DMS114 treated with DMSO at 0.1 percent for 48 hours (cell line): ENCODE results near the gene DPY19L2.
"Not testable (repeated sequence)": the region's sequence is repeated elsewhere in the genome, so short reads cannot be mapped to it uniquely, and the experiment has no call there.

Experiments
- DNase-seq: peaks from one replicate; lab custom pipeline; 2025; ENCODE audit not compliant: unreplicated experiment; lab: John Stamatoyannopoulos, UW

Gene DPY19L2

GRCh38 chr12:63668028-63668799, at the start of gene DPY19L2:
DPY19L2 (minus strand) TSS chr12:63668493; CDS start chr12:63668393, 100 bp downstream.
- peak; percentile 69 for DNase-seq

GRCh38 chr12:63716891-63717290, 48.6 kb upstream of the DPY19L2 start:
- DNase-seq: not testable (repeated sequence)

GRCh38 chr12:63715107-63715625, 46.9 kb upstream of the DPY19L2 start:
- not testable (repeated sequence) for DNase-seq

DNA sequence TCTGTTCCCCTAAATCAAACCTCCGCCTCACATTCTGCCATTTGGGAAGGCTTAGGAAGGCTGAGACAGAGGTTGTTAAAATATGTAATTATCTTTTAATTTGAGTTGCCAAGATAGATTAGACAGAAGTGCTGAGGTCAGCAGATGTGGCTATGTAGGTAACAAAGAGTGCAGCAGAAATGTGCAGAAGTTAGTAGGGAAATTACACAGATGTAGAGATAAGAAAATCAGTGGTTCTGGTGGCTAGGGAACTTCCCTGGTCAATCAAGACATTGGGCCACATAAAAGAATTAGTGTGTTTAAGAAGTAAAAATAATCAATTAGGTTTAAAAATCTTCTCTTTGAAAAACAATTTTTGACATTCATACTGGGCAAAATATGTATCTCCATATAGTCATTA, 46.1 kb upstream of the DPY19L2 start:
- DNase-seq: not testable (repeated sequence)

DNA sequence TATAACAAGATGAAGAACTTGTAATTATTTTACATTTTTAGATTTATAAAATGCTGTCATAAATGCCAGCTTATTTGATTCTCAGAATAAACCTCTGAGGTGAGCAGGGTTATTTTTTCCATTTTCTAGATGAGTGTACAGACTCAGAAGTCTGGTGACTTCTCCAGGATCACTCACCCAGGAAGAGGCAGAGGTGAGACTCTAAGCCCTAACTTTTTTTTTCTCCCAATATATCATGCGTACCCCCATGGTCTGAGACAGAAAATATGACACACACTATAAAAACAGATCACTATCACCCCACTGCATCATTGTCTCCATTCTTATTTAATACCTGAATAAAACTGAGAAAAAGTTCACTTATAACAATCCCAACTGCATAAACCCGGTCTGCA, 45.4 kb upstream of the DPY19L2 start:
- not testable (repeated sequence) for DNase-seq

DNA sequence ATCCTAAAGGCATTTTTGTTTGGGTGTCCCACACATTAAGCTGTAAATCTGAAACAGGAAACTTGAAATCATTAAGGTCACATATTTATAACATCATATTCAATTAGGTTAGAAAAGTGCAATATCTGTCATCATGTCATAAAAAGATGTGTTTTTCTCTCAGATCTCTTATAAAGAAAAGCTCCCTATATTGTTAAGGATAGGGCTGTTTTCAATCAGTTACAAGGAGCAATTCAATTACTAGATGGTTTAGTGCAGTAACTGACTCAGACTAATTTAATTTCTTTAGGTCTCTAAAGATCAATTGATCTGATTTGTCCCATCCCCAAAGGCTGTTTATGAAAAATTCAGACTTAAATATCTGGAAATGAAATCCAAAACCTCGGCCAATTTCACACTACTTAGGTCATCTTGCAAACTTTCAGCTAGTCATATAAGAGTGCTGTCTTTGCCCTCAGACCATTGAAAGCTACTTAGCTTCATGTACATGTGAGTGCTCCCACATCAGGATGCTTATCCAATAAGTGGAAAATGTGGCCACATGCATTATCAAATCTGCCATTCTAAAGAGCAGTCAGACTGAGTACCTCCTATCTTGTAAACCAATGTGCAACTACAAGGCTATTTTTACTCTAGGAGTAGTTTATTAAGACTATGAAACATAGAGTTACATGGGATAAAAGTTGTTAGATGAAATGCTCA, 44.8 kb upstream of the DPY19L2 start:
- not testable (repeated sequence) for DNase-seq

GRCh38 chr12:63712376-63712974, 44.2 kb upstream of the DPY19L2 start:
- DNase-seq: not testable (repeated sequence)

- not testable (repeated sequence) for DNase-seq
Measured at GRCh38 chr12:63711339-63711738, 43.0 kb upstream of the DPY19L2 start.

DNA sequence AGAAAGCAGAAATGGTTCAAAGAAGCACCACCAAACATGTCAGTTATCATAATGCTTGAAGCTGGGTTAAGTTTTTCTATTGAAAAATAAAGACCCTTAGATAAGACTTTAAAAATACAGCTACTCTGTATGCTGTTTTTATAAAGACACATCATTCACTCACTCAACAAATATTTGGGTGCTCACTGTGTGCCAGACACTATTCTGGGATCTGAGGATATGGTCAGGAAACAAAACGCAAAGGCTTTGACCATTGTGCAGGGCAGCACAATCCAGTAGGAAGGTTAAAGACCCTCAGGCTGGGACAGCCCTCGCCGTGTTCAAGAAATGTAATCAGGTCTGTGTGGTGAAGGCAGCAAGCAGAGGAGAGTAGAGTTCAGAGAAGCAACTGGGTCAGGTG, 38.0 kb upstream of the DPY19L2 start:
- no peak for DNase-seq

GRCh38 chr12:63699678-63700382, 31.5 kb upstream of the DPY19L2 start:
- DNase-seq: not testable (repeated sequence)

DNA sequence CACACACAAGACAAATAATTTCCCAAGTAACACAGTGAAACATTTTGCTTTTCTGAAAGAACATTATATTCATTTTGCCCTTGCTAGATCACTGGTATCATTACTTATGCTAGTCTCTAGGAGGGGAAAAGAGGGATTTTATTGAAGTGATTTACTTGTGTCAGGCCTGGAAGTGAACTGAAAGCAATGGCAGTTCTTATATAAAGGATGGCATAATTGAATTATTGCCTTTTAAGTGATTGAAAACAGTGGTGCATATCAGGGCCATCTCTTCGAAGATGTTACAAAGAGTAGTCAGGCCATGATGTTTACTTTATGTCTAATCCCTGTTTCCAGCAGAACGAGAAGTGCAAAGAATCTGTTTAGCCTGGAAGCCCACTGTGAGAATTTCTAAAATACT, 30.7 kb upstream of the DPY19L2 start:
- DNase-seq: not testable (repeated sequence)

DNA sequence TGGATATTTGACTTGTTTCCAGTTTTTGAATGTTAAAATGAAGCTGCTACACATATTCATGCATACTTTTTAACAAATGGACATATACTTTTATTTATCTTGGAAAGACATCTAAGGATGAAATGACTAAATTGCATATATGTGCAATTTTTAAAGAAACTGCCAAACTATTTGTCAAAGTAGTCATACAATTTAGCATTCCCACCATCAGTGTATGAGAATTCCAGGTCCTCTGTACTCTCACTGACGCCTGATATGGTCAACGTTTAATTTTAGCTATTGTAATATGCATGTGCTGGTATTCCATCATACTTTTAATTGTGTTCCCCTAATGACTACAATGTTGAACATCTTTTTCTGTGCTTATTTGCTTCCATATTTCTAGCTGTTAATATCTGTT, 22.5 kb upstream of the DPY19L2 start:
- DNase-seq: not testable (repeated sequence)

DNA sequence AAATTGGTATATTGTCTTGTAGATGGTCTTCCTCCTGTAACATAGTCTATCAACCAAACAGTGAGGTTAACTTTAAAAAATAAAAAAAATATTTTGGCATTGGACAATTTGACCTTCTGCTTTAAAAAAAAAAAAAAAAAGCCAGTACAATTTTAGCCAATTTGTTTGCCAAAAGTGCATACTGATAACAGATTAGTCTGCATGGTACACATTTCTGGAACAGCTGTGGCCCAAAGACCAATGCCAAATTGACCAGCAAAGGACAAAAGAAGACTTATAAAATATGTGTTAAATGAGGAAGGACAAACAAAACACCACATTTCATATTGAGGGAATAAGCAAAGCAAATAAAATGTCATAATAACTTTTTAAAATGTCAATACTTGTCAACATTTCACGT, 20.8 kb upstream of the DPY19L2 start:
- DNase-seq: not testable (repeated sequence)

GRCh38 chr12:63686623-63687022, 18.3 kb upstream of the DPY19L2 start:
- not testable (repeated sequence) for DNase-seq

GRCh38 chr12:63685789-63686188, 17.5 kb upstream of the DPY19L2 start:
- not testable (repeated sequence) for DNase-seq

DNA sequence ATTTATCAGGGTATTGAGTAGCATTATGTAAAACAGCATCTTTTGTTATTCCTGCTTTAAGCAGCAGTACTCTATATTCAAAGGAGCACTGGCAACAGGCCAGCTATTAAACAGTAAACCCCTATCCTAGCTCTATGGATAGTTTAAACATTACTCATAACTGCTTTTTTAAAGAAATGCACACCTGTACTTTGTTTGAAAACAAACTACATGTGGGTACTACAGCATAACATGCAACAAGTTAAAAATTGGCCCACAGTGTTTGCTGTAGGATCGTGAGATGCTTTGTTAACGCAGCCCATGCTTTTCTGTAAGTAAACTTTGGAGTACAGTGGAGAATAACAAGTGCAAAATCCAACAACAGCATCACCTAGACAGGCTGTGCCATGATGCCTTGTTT, 14.3 kb upstream of the DPY19L2 start:
- not testable (repeated sequence) for DNase-seq

DNA sequence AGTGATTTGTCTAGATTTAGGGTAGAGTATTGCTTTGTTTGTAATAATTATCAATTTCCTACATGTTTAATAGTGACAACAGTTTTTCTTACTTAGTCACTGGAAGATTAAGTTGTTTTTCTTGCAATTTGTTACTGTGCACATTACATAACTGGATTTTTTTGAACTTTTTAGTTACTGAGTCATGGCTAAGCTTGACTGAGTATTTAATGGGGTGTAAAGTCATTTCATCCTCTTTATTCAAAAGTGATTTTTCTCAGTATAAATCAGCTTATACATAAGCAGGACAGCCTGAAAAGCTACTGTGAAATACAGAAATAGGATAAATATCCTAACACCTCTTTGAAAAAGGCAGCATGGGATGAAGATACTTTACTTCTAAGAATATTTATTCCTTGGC, 12.5 kb upstream of the DPY19L2 start:
- not testable (repeated sequence) for DNase-seq

DNA sequence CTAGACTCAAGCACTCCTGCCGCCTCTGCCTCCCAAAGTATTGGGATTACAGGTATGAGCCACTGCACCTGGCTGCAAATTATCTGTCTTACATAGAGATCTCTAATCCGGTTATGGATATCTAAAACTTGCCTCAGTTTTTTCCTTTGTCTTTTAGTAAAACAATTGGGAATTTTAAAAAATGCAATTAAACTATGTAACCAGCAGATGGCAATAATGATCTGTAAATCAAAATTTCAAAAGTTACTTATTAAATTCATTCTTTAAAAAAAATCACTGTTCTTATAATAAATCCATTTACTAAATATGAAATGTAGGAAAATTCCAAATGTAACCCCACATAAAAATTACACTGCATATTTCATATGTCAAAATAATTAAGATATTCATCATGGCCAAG, 4.3 kb upstream of the DPY19L2 start:
- not testable (repeated sequence) for DNase-seq

DNA sequence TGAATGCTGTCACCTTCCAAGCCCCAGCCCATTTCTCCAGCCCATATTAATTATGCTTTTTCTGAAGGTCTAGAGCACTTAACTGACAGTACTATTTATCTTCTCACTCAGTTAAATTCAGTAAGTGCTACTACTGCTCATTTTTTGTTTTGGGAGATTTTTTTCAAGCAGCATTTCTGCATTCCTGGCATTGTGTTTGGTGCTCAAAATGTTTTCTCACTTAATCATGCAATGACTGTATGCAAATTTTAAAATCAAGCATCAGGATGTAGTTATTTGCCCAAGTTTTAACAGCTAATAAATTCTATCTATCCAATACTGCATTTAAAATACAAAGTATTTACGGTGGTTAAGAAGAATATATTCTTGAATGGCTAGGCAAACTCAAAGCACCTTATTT, 1.6 kb upstream of the DPY19L2 start:
- DNase-seq: not testable (repeated sequence)

DNA sequence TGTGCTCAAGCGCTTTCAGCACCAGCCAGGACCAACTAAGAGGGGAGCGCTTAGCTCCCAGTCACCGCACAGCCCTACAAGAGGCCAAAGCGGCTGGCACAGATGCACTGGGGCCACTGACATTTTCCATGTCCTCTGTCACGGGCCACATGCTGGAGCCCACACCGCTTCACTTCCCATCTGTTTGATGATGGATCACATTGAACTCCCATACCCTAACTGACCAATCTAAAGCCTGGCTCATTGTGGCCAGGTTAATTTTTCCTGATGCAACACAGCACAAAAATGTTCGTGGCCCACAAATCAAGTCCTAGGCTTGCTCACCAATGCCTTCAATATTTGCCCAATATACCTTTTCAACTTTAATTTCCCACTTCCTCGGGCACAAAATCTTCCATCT, 1.1 kb upstream of the DPY19L2 start:
- DNase-seq: not testable (repeated sequence)

DNA sequence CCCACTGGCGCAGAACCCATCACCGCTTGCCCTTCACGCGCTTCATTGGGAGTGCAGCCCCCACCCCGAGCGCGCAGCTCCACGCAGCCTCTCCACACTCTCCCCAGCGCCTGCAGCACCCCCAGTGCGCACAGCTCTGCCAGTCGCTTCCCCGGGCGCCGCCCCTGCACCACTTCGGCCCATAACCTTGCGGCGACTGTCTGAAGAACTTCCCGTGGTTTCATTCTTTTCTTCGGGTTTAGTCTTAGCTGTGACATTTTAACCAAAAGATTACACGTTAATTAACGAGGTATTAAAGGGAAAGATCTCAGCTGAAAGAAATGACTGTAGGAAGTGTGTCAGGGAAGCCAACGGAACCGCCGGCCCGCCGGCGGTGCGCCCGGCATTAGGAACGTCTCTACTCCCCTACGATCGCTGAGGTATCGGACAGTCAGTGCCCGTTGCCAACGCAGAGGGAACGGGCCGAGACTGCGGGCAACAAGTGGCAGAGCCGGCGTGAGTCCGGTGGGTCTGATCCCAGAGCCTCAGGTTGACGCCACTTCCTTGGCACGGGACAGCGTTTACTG, 590 bp upstream of the DPY19L2 start:
- DNase-seq: peak; percentile 28
